RWPE2 (cell line): ENCODE results near the gene LDLRAP1.
"Not testable (repeated sequence)": the region's sequence is repeated elsewhere in the genome, so short reads cannot be mapped to it uniquely, and the experiment has no call there.

Experiments used
- ATAC-seq: fragments of 200-7000 bp; cut with Tn5 transposase; 3 replicates; pipeline ENCODE4 v1.9.1; 2021; ENCODE audit warnings: low read depth
- DNase-seq: peaks from one replicate; pipeline ENCODE4 v3.0.0-alpha.2; 2020; ENCODE audit warnings: low spot score
- H3K27ac ChIP-seq: fragments of 450-650 bp; 2 replicates; pipeline ENCODE4 v1.5.1; 2017; ENCODE audit warnings: mild to moderate bottlenecking; ENCODE audit not compliant: poor library complexity, severe bottlenecking
- H3K27me3 ChIP-seq: fragments of 250-450 bp; sonication (Bioruptor Pico); 2 replicates; pipeline ENCODE4 v1.5.1; 2021; ENCODE audit warnings: mild to moderate bottlenecking, moderate library complexity; ENCODE audit not compliant: insufficient read depth, poor library complexity, severe bottlenecking
- H3K36me3 ChIP-seq: fragments of 250-450 bp; sonication (Bioruptor Pico); 2 replicates; pipeline ENCODE4 v1.5.1; 2020; ENCODE audit warnings: low read depth, mild to moderate bottlenecking, moderate library complexity
- H3K4me1 ChIP-seq: fragments of 250-450 bp; sonication (Bioruptor Pico); 2 replicates; pipeline ENCODE4 v1.5.1; 2021; ENCODE audit warnings: mild to moderate bottlenecking, moderate library complexity; ENCODE audit not compliant: insufficient read depth, poor library complexity, severe bottlenecking
- H3K4me3 ChIP-seq: fragments of 250-450 bp; sonication (Bioruptor Pico); 2 replicates; pipeline ENCODE4 v1.5.1; 2021; ENCODE audit warnings: mild to moderate bottlenecking, moderate library complexity; ENCODE audit not compliant: severe bottlenecking
- H3K9me3 ChIP-seq: fragments of 250-450 bp; sonication (Bioruptor Pico); 2 replicates; pipeline ENCODE4 v1.5.1; 2021; ENCODE audit warnings: mild to moderate bottlenecking, moderate library complexity; ENCODE audit not compliant: severe bottlenecking
- TF ChIP-seq, protein P1 (sequence below): fragments of 450-650 bp; IDR thresholded peaks from one replicate; pipeline ENCODE4 v1.5.1; 2017; ENCODE audit warnings: mild to moderate bottlenecking, moderate library complexity; ENCODE audit not compliant: poor library complexity, severe bottlenecking

LDLRAP1 gene

DNA sequence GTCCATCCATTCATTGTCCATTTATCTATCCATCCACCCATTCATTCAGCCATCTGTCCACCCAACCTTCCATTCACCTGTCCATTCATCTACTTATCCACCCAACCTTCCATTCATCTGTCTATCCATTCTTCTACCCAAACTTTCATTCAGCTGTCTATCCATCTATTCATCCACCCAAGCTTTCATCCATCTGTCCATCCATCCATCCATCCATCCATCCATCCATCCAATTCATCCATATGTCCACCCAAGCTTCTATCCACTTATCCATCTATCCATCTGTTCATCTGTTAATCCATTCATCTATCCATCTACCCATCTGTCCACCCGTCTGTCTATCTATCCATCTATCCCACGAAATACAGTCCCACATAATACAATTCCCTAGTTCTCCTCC is 51.6 kb downstream of the LDLRAP1 start:
- H3K9me3 ChIP-seq: peaks cover 3% of the 10 kb centered on the region
- DNase-seq (no peak), ATAC-seq (no peak)
- H3K4me3 ChIP-seq: no peak overlapping the region
- TF ChIP-seq, protein P1, sequence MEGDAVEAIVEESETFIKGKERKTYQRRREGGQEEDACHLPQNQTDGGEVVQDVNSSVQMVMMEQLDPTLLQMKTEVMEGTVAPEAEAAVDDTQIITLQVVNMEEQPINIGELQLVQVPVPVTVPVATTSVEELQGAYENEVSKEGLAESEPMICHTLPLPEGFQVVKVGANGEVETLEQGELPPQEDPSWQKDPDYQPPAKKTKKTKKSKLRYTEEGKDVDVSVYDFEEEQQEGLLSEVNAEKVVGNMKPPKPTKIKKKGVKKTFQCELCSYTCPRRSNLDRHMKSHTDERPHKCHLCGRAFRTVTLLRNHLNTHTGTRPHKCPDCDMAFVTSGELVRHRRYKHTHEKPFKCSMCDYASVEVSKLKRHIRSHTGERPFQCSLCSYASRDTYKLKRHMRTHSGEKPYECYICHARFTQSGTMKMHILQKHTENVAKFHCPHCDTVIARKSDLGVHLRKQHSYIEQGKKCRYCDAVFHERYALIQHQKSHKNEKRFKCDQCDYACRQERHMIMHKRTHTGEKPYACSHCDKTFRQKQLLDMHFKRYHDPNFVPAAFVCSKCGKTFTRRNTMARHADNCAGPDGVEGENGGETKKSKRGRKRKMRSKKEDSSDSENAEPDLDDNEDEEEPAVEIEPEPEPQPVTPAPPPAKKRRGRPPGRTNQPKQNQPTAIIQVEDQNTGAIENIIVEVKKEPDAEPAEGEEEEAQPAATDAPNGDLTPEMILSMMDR: no peak
- no peaks in the 10 kb centered on the region for H3K27me3 ChIP-seq
- H3K27ac ChIP-seq: no peak overlapping the region
- no peaks in the 10 kb centered on the region for H3K4me1 ChIP-seq
- no peaks in the 10 kb centered on the region for H3K36me3 ChIP-seq

DNA sequence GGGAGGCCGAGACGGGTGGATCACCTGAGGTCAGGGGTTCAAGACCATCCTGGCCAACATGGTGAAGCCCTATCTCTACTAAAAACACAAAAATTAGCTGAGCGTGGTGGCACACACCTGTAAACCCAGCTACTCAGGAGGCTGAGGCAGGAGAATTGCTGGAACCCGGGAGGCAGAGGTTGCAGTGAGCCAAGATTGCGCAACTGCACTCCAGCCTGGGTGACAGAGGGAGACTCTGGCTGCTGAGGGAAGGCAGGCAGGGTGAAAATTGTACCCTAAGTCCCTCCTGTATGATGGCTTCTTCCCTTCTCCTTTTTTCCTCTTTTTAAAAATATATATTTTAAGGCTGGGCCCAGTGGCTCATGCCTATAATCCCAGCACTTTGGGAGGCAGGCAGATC is 53.2 kb downstream of the LDLRAP1 start:
- H3K9me3 ChIP-seq, H3K36me3 ChIP-seq, H3K4me3 ChIP-seq, H3K4me1 ChIP-seq, H3K27ac ChIP-seq, ATAC-seq, H3K27me3 ChIP-seq, DNase-seq: not testable (repeated sequence)

DNA sequence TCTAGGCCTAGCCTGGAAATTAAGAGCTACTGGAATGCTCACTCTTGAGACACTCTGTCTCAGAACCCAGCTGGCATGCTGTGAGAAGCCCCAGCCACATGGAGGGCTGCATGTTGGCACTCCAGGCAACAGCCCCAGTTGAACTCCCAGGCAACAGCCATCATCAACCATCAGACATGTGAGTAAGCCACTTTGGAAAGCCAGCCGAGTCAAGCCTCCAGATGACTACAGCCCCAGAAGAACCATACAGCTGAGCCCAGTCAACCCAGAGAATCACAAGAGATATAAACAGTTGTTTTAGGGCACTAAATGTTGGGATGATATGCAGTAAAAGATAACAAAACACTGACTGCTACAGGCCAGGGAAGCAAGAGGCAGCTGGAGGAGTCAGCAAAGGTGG is 55.5 kb downstream of the LDLRAP1 start:
- DNase-seq: no peak

DNA sequence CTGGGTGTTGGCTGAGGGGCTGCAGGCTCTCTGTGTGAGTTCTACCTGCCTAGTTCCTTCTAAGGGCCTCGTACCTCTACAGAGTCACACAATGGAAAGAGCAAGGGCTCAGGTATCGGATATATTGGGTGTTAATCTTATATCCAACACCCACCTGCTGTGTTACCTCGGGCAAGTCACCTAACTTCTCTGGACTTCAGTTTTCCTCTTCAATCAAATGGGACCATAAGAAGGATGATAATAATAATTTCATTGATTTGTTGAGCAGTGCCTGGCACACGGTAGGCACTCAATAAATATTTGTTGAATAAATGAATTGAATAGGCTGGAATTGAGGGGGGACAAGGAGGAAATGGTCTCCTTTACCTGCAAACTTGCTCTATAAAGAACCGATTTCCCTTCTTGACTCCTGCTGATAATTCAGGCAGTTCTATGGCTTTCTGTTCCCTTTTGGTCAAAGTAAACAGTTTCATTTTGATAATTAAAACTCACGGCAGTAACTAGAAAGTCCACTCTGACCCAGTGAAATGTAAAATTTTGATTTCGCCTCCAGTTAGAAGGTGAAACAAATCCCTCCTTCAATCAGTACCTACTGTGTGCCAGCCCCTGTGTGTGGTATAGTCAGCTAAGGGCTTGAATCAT is 56.7 kb downstream of the LDLRAP1 start:
- TF ChIP-seq, protein P1: no peak
- H3K36me3 ChIP-seq: no peaks in the 10 kb centered on the region
- no peak for DNase-seq
- H3K4me3 ChIP-seq: no peak overlapping the region
- no peaks in the 10 kb centered on the region for H3K27me3 ChIP-seq
- H3K9me3 ChIP-seq: peaks cover 3% of the 10 kb centered on the region
- no peak for ATAC-seq
- no peaks in the 10 kb centered on the region for H3K4me1 ChIP-seq
- H3K27ac ChIP-seq: no peak overlapping the region

More for the DNA sequence above, 55.5 kb downstream of the LDLRAP1 start:
- TF ChIP-seq, protein P1: no peak
- ATAC-seq: no peak
- H3K27ac ChIP-seq: no peak overlapping the region
- no peaks in the 10 kb centered on the region for H3K27me3 ChIP-seq
- H3K4me3 ChIP-seq: no peak overlapping the region
- no peaks in the 10 kb centered on the region for H3K36me3 ChIP-seq
- H3K9me3 ChIP-seq: peaks cover 3% of the 10 kb centered on the region
- H3K4me1 ChIP-seq: no peaks in the 10 kb centered on the region

DNA sequence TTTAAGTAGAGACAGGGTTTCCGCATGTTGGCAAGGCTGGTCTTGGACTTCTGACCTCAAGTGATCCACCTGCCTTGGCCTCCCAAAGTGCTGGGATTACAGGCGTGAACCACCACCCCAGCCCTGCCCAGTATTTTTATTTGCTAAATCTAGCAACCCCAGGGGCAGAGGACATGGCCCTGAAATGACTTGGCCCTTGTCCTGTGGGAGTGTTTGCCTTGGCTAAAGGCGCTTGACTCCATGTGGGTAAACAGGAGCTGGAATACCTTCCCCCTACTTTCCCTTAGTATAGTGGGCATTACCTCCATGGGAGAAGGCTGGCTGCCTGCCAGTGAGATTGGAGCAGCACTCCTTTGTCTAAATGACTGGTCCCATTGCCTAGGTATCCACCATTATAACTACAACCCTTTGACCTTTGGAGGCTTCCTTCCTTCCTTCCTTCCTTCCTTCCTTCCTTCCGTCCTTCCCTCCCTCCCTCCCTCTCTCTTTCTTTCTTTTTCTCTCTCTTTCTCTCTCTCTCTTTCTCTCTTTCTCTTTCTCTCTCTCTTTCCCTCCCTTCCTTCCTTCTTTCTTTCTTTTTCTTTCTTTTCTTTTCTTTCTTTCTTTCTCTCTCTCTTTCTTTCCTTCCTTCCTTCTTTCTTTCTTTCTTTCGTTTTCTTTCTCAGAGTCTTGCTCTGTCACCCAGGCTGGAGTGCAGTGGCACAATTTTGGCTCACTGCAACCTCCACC is 57.7 kb downstream of the LDLRAP1 start:
- ATAC-seq, H3K27me3 ChIP-seq, H3K4me3 ChIP-seq, H3K36me3 ChIP-seq, H3K4me1 ChIP-seq, H3K9me3 ChIP-seq, DNase-seq, H3K27ac ChIP-seq: not testable (repeated sequence)

DNA sequence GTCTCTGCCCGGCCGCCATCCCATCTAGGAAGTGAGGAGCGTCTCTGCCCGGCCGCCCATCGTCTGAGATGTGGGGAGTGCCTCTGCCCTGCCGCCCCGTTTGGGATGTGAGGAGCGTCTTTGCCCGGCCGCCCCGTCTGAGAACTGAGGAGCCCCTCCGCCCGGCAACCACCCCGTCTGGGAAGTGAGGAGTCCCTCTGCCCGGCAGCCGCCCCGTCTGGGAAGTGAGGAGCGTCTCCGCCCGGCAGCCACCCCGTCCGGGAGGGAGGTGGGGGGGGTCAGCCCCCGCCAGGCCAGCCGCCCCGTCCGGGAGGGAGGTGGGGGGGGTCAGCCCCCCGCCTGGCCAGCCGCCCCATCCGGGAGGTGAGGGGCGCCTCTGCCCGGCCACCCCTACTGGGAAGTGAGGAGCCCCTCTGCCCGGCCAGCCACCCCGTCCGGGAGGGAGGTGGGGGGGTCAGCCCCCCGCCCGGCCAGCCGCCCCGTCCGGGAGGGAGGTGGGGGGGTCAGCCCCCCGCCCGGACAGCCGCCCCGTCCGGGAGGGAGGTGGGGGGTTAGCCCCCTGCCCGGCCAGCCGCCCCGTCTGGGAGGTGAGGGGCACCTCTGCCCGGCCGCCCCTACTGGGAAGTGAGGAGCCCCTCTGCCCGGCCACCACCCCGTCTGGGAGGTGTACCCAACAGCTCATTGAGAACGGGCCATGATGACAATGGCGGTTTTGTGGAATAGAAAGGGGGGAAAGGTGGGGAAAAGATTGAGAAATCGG is 60.6 kb downstream of the LDLRAP1 start:
- H3K4me3 ChIP-seq, H3K27me3 ChIP-seq, H3K27ac ChIP-seq, H3K36me3 ChIP-seq, H3K9me3 ChIP-seq, ATAC-seq, DNase-seq, H3K4me1 ChIP-seq: not testable (repeated sequence)
